ENCODE results near the gene RASGRP2.

GRCh38 chr11:64751136-64751535, 7.2 kb upstream of the RASGRP2 start:
- no peak for TF ChIP-seq POLR2A (IDR thresholded peaks at IDR 0.05; ENCODE audit: low read depth, low read length)
- TF ChIP-seq TAF1 (IDR thresholded peaks at IDR 0.05; ENCODE audit: low read depth, low read length) = no peak
- TF ChIP-seq POLR2AphosphoS5 (IDR thresholded peaks at IDR 0.05; ENCODE audit: low read depth, low read length) = no peak
